Liver (tissue), 3 donors: ENCODE results near the gene KDM5B.

Source experiments
- CTCF ChIP-seq: fragments of 150-350 bp; IDR thresholded peaks from 2 replicates; pipeline ENCODE4 v1.5.1; 2017; ENCODE audit warnings: improper control_type of control experiment, low read depth, low read length; ENCODE audit not compliant: missing input control
- FOXA1 ChIP-seq: IDR thresholded peaks from 2 replicates; pipeline ENCODE4 v1.6.1; 2016; ENCODE audit warnings: antibody characterized with exemption
- MAX ChIP-seq: IDR thresholded peaks from 2 replicates; pipeline ENCODE4 v1.6.1; 2016; ENCODE audit warnings: antibody characterized with exemption
- RAD21 ChIP-seq, 2 donors: IDR thresholded peaks; 2 replicates each; pipeline ENCODE4 v1.6.1; 2016; ENCODE audit warnings: antibody characterized with exemption in 2 of 2, mild to moderate bottlenecking in 2 of 2
- donor health status: healthy.
- donor health status: healthy.

GRCh38 chr1:202677433-202677832 lies 130.8 kb downstream of the KDM5B start:
- TF ChIP-seq MAX (no peak), FOXA1 (no peak), RAD21 (IDR thresholded peaks at IDR 0.05) (no peak), CTCF (no peak)
